NOMO-1 treated with DMSO at 0.1 percent for 48 hours (cell line): ENCODE measurements around the gene METTL26.
"Not testable (repeated sequence)": the region's sequence is repeated elsewhere in the genome, so short reads cannot be mapped to it uniquely, and the experiment has no call there.

ENCODE experiments used
- DNase-seq: peaks from one replicate; lab custom pipeline; 2025; ENCODE audit not compliant: unreplicated experiment; lab: John Stamatoyannopoulos, UW

Gene METTL26

GRCh38 chr16:598823-599739 lies 37.0 kb downstream of the METTL26 start:
- no peak for DNase-seq

DNA sequence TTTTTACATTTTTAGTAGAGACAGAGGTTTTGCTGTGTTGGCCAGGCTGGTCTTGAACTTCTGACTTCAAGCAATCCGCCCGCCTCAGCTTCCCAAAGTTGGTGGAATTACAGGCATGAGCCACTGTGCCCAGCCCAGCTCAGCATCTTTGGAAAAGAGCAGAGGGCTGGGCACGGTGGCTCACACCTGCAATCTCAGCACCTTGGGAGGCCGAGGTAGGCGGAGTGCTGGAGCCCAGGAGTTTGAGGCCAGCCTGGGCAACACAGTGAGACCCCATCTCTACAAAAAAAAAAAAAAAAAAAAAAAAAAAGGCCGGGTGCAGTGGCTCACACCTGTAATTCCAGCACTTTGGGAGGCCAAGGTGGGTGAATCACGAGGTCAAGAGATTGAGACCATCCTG lies 38.5 kb downstream of the METTL26 start:
- DNase-seq: not testable (repeated sequence)

DNA sequence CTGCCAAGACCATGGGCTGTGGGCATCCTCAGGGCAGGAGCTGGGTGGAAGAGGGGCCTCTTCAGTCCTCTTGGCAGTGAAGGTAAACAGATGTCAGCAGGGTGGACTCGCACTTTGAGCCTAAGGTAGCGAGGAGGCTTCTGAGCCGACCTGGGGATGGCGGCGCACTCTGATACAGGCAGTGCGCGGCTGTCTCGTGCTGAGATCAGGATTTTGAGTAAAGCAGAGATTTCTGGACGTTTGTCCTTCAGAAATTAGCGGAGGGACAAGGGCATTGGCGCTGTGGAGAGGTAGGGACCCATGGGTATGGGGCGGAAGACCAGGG lies 39.4 kb downstream of the METTL26 start:
- DNase-seq: no peak

GRCh38 chr16:595942-596735 lies 40.0 kb downstream of the METTL26 start:
- DNase-seq: no peak

GRCh38 chr16:595094-595528 lies 41.0 kb downstream of the METTL26 start:
- no peak for DNase-seq

DNA sequence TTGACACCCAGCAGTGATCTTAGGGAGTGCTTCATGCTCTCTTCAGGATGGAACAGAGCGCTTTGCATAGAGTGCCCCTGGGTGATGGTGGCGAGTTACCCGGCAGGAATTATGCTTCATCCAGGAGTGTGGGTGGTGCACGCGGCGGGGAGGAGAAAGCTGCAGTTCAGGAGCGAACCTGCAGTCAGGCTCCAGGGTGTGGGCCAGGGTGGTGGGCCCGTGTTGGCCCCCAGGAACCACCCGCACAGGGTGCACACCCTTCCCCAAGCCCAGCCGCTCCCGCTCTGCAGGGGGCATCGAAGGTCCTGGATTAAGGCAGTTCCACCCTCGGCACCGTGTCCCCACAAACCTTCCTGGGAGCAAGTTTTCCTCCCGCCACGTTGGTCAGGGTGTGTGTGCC lies 42.3 kb downstream of the METTL26 start:
- no peak for DNase-seq

DNA sequence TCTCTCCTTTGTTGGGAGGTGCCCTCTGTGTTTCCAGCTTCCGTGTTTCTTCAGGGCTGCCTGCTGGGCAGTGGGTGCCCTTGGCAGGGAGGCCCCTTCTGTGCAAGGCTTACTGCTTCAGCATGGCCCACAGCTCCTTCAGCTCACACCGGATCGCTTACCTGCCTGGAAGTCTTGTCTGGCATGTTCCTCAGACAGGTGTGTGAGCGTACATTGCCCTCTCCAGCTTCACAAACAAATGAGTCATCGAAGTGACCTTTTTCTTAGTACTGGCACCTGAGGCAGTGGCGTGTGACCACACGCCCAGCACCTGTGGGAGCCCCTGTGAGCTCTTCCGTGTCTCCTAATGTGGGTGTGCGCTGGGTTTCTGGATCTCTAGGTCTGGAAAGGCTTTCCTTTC lies 42.7 kb downstream of the METTL26 start:
- DNase-seq: no peak

DNA sequence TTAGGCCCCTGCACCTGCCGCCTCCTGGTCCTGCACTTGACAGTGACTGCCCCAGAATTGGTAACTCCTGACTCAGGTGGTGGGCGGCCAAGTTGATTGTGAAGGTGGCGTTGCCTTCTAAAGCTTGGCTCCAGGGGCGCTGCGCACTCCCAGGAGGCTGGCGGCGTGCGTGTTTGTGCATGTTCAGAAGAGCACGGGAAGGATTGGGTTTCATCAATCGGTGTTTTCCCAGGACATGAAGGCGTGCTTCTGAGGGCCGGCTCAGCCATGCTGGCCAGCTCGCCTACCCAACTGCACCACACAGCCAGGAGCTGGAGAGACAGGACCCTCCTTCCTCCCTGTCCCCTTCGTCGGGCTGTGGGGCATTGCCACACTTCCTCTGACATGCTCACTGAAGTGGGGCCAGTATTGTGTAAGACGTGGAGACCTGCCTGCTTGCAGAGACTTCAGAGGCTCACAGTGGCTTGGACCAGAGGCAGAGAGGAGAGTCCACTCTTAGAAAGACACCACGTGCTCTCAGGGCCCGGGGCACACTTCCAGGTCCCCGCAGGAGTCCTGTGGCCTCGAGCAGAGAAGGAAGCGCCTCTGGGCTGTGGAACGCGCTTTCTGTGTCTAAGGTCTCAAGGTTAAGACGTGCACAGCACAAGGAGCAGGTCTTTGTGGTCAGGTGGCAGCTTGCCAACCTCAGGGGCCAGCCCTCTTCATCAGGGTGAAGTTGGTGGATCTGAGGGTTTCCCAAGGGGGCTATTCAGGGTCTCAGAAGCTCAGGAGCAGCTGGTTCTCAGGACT lies 43.4 kb downstream of the METTL26 start:
- peak; percentile 93 for DNase-seq

DNA sequence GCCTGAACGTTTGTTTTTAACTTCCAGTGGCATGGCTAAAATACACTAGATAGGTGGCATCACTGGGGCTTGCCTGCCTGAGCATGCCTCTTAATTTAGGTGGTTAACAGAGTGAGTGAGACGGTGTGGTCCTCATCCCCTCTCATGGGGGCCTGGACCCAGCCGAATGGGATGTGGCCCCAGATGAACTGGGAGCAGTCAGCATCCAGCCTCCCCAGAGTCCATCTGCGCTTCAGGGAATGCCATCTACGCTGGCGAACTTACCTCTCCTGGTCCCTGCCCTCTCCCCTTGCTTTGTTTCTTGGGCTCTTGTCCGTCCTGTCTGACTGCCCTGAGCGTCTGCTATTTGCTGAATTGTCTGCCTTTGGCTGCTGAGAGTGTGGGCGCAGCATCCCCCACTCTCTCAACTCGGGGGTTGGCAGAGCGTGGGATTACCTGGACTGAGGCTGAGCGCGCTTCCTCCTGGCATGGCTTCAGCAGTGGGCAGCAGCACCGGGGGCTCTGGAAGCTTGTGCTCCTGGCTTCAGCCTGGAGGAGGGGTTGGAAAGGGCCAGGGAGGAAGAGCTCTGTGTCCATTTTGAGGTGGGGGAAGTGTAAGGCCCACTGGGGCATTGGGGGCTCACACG lies 44.1 kb downstream of the METTL26 start:
- DNase-seq: no peak

DNA sequence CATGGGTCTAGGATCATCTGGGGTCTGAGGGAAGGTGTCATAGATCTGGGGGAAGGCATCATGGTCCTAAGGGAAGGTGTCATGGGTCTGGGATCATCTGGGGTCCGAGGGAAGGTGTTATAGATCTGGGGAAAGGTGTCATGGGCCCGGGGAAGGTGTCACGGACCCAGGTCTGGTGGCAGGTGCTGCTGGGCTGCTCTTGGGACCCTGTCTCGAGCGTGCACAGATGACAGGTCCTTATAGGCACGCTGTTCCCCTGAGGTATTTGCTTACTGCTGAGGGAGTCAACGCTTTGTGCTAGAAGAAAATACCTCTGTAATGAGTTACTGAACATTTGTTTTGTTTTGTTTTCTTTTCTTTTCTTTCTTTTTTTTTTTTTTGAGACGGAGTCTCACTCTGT lies 44.9 kb downstream of the METTL26 start:
- no peak for DNase-seq

- no peak for DNase-seq
Observed at GRCh38 chr16:590815-591200, 45.3 kb downstream of the METTL26 start.

DNA sequence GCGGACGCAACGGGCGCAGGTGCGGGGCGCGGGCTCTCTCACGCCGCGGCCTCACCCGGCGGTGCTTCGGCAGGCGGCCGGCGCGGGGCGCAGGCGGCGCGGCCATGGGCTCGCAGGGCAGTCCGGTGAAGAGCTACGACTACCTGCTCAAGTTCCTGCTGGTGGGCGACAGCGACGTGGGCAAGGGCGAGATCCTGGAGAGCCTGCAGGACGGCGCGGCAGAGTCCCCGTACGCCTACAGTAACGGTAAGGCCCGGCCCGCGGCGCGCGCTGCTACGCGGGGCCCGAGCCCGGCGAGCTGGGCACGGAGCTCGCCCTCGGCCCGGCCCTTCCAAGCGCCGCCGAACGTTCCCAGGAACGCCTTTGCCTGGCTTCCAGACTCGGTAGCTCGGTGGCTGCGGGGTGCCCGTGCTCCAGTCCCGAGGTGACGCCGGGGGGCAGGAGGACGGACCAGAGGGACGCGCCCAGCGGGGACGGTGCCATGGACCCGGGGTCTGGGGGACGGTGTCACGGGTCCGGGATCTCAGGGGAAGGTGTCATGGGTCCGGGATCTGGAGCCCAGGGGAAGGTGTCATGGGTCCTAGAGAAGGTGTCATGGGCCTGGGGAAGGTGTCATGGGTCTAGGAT lies 45.8 kb downstream of the METTL26 start:
- DNase-seq: no peak

DNA sequence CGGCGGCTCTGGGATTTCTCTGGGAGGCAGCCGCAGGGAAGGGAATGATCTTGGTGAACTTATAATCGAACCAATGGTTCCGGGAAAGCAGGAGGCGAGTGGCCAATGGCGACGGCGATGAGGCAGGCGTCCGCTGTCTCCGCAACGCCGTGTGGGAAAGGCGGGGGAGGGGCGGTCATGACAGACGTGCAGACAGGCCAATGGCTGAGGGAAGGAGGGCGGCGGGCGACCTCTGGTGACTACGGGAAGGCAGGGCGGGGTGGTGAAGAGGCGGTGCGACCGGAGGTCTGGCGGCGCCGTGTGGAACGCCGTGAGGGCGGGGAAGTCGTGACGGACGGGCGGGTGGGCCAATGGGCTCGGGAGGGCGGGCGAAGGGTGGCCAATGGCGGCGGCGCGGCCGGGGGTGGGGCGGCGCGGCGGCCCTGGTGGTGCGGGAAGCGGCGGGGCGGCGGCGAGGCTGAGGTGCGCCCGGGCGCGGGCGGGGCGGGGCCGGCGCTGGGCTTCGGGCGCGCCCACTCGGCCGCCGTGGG lies 46.4 kb downstream of the METTL26 start, which contains the start of gene RAB40C:
TSS of gene RAB40C (plus strand) at position 409 of the 530 bp plus-strand sequence. CDS start 226 bp downstream, outside the sequence.
- DNase-seq: peak; percentile 94

DNA sequence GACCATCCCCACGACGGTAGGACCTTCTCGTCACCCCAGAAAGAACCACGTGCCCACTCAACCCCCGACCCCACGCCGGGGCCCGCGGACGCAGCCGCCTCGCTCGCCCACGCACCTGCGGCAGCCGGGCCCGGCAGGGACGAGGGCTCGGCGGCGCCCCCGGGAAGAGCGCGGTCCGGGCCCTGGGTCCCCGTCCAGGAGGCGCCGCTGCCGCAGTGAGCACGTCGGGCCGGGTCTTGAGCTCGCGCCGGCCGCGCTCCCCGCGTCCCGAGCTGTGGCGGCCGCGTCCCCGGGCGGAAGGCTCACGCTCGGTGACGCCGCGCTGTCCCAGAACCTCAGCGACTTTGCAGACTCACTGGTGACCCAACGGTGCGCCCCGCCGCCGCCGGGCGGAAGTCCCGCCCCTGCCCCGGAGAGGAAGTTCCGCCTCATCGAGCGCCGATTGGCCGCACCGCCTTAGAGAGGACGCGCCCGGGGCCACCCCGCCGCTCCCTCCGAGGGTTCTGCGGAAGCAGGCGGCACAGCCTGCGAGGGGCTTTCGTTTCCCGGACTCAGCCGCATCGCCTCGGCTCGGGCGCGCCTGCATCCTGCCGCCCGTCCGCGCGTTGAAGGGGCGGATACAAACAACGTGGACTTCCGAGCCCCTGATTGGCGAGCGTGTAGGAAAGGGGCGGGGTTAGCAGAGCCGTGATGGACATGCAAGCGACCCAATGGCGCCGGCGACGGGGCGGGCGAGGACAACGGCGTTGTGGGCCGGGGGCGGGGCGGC lies 47.0 kb downstream of the METTL26 start:
- DNase-seq: peak; percentile 90

GRCh38 chr16:588639-588888 lies 47.5 kb downstream of the METTL26 start:
- DNase-seq: peak; percentile 46

- DNase-seq: no peak
Observed at GRCh38 chr16:586645-587590, 49.2 kb downstream of the METTL26 start.

- DNase-seq: no peak
Observed at GRCh38 chr16:586047-586644, 50.0 kb downstream of the METTL26 start.

- DNase-seq: no peak
Observed at GRCh38 chr16:585351-585750, 50.8 kb downstream of the METTL26 start.
